Keratinocyte (primary cell): ENCODE data around the gene SSTR3. TPM values are rescaled to one million over a fixed set of nuclear protein-coding genes. Genes with fewer than 3 reads are reported as not detected.

Source experiments
- DNase-seq: peaks from one replicate; pipeline ENCODE4 v3.0.0-alpha.2; 2011; ENCODE audit warnings: low read depth, missing footprints, low spot score
- FAIRE-seq: peaks from 2 replicates; lab custom pipeline; 2011; peaks lifted over from hg19 to GRCh38; lab: Jason Lieb, UNC
- H2AFZ ChIP-seq: 2 replicates; pipeline ENCODE4 v1.6.0; 2012; ENCODE audit warnings: low read length, control low read depth, inconsistent platforms; ENCODE audit not compliant: control insufficient read depth
- H3K27ac ChIP-seq: 2 replicates; pipeline ENCODE4 v1.5.1; 2011; ENCODE audit warnings: low read length; ENCODE audit not compliant: control insufficient read depth, insufficient read depth
- H3K27me3 ChIP-seq: 3 replicates; pipeline ENCODE4 v1.6.0; 2011; ENCODE audit warnings: low read length; ENCODE audit not compliant: control insufficient read depth, insufficient read depth; ENCODE audit errors: extremely low read depth
- H3K36me3 ChIP-seq, 2 experiments: 2 replicates in 1 of 2; 3 replicates in 1 of 2; pipeline ENCODE4 v1.5.1; 2011; ENCODE audit warnings: low read length in 2 of 2, mild to moderate bottlenecking in 1 of 2; ENCODE audit not compliant: control insufficient read depth in 2 of 2, insufficient read depth in 2 of 2; ENCODE audit errors: extremely low read depth in 1 of 2
- H3K4me1 ChIP-seq: 3 replicates; pipeline ENCODE4 v1.5.1; 2011; ENCODE audit warnings: low read length; ENCODE audit not compliant: control insufficient read depth, insufficient read depth; ENCODE audit errors: extremely low read depth
- H3K4me2 ChIP-seq: 3 replicates; pipeline ENCODE4 v1.6.0; 2011; ENCODE audit warnings: low read depth, low read length; ENCODE audit not compliant: control insufficient read depth, insufficient read depth; ENCODE audit errors: extremely low read depth
- H3K4me3 ChIP-seq, 3 experiments: fragments of 200-600 bp in 1 of 3; sonication (generic) in 1 of 3; 2 replicates in 2 of 3; 3 replicates in 1 of 3; pipeline ENCODE4 v1.5.1; 2011 to 2016; ENCODE audit warnings: low read length in 3 of 3, mild to moderate bottlenecking in 3 of 3, control low read depth in 2 of 3, inconsistent platforms in 1 of 3, low read depth in 1 of 3, mixed read lengths in 1 of 3, mixed run types in 1 of 3, moderate library complexity in 1 of 3; ENCODE audit not compliant: control insufficient read depth in 2 of 3, insufficient read depth in 2 of 3; ENCODE audit errors: extremely low read depth in 1 of 3
- H3K79me2 ChIP-seq: 2 replicates; pipeline ENCODE4 v1.6.0; 2012; ENCODE audit warnings: low read length; ENCODE audit not compliant: control insufficient read depth, insufficient read depth
- H3K9ac ChIP-seq: 3 replicates; pipeline ENCODE4 v1.6.0; 2011; ENCODE audit warnings: low read length; ENCODE audit not compliant: control insufficient read depth, insufficient read depth; ENCODE audit errors: extremely low read depth
- H3K9me1 ChIP-seq: 3 replicates; pipeline ENCODE4 v1.6.0; 2011; ENCODE audit warnings: low read length; ENCODE audit not compliant: control insufficient read depth, insufficient read depth; ENCODE audit errors: extremely low read depth
- H3K9me3 ChIP-seq: 2 replicates; pipeline ENCODE4 v1.5.1; 2012; ENCODE audit warnings: low read depth, low read length; ENCODE audit not compliant: control insufficient read depth
- H4K20me1 ChIP-seq: 3 replicates; pipeline ENCODE4 v1.6.0; 2011; ENCODE audit warnings: low read length; ENCODE audit not compliant: control insufficient read depth, insufficient read depth; ENCODE audit errors: extremely low read depth
- EZH2 ChIP-seq: IDR thresholded peaks from one replicate; pipeline ENCODE4 v1.6.1; 2012; ENCODE audit warnings: inconsistent platforms, mild to moderate bottlenecking, low read length, moderate library complexity
- dilution Hi-C: fragments of 300-500 bp; cut with MboI; formaldehyde crosslinking; loops from one replicate; pipeline ENCODE4 v1.7.0; 2020; ENCODE audit warnings: low sequenced_read_pairs; ENCODE audit not compliant: extremely low pct_ligation_motif_present
- polyA plus RNA-seq, 5 experiments: library from polyadenylated mRNA; depleted of rRNA in 3 of 5; stranded (reverse) in 3 of 5; stranded (forward) in 1 of 5; unstranded in 1 of 5; fragments of >200 nt; gene quantifications; 1 replicate in 1 of 5; 2 replicates in 3 of 5; 3 replicates in 1 of 5; pipeline versions ENCODE4 v1.2.1 to v1.2.3, GENCODE V29; 2011 to 2012; ENCODE audit warnings: missing spikeins in 2 of 5, low read depth in 1 of 5, low replicate concordance in 1 of 5
- TF ChIP-seq, protein P1 (sequence below), 3 experiments: IDR thresholded peaks in 1 of 3; conservative IDR thresholded peaks in 1 of 3; optimal IDR thresholded peaks in 1 of 3; 2 replicates in 2 of 3; 3 replicates in 1 of 3; pipeline versions ENCODE3 to v1.5.1; 2011; ENCODE audit warnings: low read length in 3 of 3, mild to moderate bottlenecking in 3 of 3, moderate library complexity in 2 of 3, control low read depth in 1 of 3, inconsistent platforms in 1 of 3; ENCODE audit not compliant: insufficient read depth in 2 of 3; ENCODE audit errors: extremely low read depth in 1 of 3

The SSTR3 gene
- polyA plus RNA-seq, 1 donor (not counting 4 experiments of a cell fraction or from before 2014, with no cell fraction given) = not detected

DNA sequence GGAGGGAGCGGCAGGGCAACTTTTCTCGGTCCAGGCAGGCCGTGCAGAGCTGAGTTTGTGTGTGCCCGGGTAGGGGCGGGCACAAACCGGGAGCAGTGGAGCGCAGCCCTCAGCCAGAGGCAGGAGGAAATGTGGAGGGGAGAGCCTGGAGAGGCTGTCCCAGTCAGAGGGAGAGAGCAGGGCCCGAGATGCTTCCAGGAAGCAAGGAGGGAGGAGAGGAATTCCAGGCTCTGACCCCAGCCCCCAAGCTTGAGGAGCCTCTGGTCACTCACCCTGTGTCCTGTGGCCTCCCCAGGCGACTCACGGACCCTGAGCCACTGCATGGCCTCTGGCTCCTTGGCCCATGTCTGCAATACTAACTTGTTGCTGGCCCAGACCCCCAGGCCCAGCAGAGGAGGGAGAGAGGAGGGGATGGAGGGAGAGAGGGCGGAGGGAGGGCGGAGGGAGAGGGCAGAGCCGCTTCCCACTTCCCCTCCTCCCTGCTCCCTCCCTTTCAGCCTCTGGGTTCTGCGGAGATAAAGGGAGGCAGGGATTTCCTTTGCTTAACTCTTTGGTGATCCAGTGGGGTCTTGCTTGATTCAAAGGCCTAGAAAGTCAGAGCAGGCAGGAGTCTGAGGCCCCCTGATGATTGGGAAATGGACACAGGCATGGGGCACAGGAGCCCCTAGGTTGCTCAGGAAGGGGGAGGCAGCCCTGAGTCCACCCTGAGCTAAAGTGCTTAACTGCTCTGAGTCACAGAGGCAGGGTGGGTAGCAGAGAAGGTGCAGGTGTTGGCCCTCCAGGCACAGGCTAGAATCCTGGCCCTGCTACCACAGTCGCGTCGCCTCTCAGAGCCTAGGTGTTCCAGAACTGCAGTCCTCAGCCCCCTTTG lies 24.2 kb downstream of the SSTR3 start, which contains the start of gene C1QTNF6:
Gene C1QTNF6 (minus strand): TSS at position 357 of the 871 bp plus-strand sequence. CDS start 34 bp downstream, at position 323.
- Histone ChIP-seq H4K20me1 (no peaks in the 10 kb centered on the region), H3K9me1 (no peaks in the 10 kb centered on the region), H3K27me3 (no peaks in the 10 kb centered on the region), H3K4me1 (peaks cover 43% of the 10 kb centered on the region), H3K4me3 (peak within 1 kb of the TSS; percentile 61 to 86 (median 81)), H3K79me2 (peaks cover 11% of the 10 kb centered on the region), H3K27ac (peak within 1 kb of the TSS; percentile 97), H3K9ac (peak within 1 kb of the TSS; percentile 88), H3K36me3 (peaks cover 5 to 18% of the 10 kb centered on the region in 2 experiments), H2AFZ (peak within 1 kb of the TSS; percentile 66), H3K4me2 (peak within 1 kb of the TSS; percentile 100), H3K9me3 (no peaks in the 10 kb centered on the region)
- dilution Hi-C loops = no loop called here
- TF ChIP-seq, protein P1, sequence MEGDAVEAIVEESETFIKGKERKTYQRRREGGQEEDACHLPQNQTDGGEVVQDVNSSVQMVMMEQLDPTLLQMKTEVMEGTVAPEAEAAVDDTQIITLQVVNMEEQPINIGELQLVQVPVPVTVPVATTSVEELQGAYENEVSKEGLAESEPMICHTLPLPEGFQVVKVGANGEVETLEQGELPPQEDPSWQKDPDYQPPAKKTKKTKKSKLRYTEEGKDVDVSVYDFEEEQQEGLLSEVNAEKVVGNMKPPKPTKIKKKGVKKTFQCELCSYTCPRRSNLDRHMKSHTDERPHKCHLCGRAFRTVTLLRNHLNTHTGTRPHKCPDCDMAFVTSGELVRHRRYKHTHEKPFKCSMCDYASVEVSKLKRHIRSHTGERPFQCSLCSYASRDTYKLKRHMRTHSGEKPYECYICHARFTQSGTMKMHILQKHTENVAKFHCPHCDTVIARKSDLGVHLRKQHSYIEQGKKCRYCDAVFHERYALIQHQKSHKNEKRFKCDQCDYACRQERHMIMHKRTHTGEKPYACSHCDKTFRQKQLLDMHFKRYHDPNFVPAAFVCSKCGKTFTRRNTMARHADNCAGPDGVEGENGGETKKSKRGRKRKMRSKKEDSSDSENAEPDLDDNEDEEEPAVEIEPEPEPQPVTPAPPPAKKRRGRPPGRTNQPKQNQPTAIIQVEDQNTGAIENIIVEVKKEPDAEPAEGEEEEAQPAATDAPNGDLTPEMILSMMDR (optimal IDR thresholded peaks at IDR 0.05 in 1 of 3, IDR thresholded peaks at IDR 0.05 in 1 of 3, conservative IDR thresholded peaks at IDR 0.05 in 1 of 3; ENCODE audit: extremely low read depth in 1 of 3, insufficient read depth in 2 of 3, low read length in 3 of 3) = no peak
- TF ChIP-seq EZH2 = no peak
- DNase-seq (no peak), FAIRE-seq (peak; percentile 86)

GRCh38 chr22:37187552-37187890 lies 24.8 kb downstream of the SSTR3 start:
- H3K79me2 ChIP-seq = peaks cover 11% of the 10 kb centered on the region
- no peak for FAIRE-seq
- peak overlapping the region; percentile 61 to 86 (median 81) for H3K4me3 ChIP-seq
- peak overlapping the region; percentile 51 for H2AFZ ChIP-seq
- H3K9me1 ChIP-seq = no peaks in the 10 kb centered on the region
- dilution Hi-C loops = no loop called here
- peak overlapping the region; percentile 97 for H3K27ac ChIP-seq
- H3K9me3 ChIP-seq = no peaks in the 10 kb centered on the region
- TF ChIP-seq, protein P1 (optimal IDR thresholded peaks at IDR 0.05 in 1 of 3, IDR thresholded peaks at IDR 0.05 in 1 of 3, conservative IDR thresholded peaks at IDR 0.05 in 1 of 3; ENCODE audit: extremely low read depth in 1 of 3, insufficient read depth in 2 of 3, low read length in 3 of 3) = no peak
- no peak for TF ChIP-seq EZH2
- peak overlapping the region; percentile 88 for H3K9ac ChIP-seq
- peaks cover 8 to 21% of the 10 kb centered on the region in 2 experiments for H3K36me3 ChIP-seq
- H4K20me1 ChIP-seq = no peaks in the 10 kb centered on the region
- H3K4me1 ChIP-seq = peaks cover 43% of the 10 kb centered on the region
- H3K27me3 ChIP-seq = no peaks in the 10 kb centered on the region
- no peak for DNase-seq
- peak overlapping the region; percentile 100 for H3K4me2 ChIP-seq
